AG10803 (cell line): Measurements from ENCODE around the gene NAP1L1.

Source experiments
- DNase-seq: peaks from one replicate; pipeline ENCODE4 v3.0.0; 2010; ENCODE audit warnings: low read depth
- H3K4me3 ChIP-seq: 2 replicates; pipeline ENCODE4 v1.5.1; 2011; ENCODE audit warnings: mild to moderate bottlenecking, low read length, control low read depth
- CTCF ChIP-seq: conservative IDR thresholded peaks from 2 replicates; pipeline ENCODE4 v1.5.1; 2011; ENCODE audit warnings: mild to moderate bottlenecking, low read length, control low read depth, inconsistent platforms

NAP1L1 gene

GRCh38 chr12:76074701-76075336 is 9.7 kb downstream of the NAP1L1 start:
- H3K4me3 ChIP-seq = no peak overlapping the region
- DNase-seq = no peak
- TF ChIP-seq CTCF = no peak

- no peak for TF ChIP-seq CTCF
- H3K4me3 ChIP-seq = no peak overlapping the region
- no peak for DNase-seq
Measured at GRCh38 chr12:76073561-76073960, 10.9 kb downstream of the NAP1L1 start.

GRCh38 chr12:76072568-76072967 is 11.9 kb downstream of the NAP1L1 start:
- no peak for DNase-seq
- TF ChIP-seq CTCF = no peak
- H3K4me3 ChIP-seq = no peak overlapping the region

- H3K4me3 ChIP-seq = no peak overlapping the region
- no peak for DNase-seq
- TF ChIP-seq CTCF = no peak
Measured at GRCh38 chr12:76069339-76069738, 15.1 kb downstream of the NAP1L1 start.

GRCh38 chr12:76065917-76066316 is 18.6 kb downstream of the NAP1L1 start:
- H3K4me3 ChIP-seq = no peak overlapping the region
- DNase-seq = no peak
- no peak for TF ChIP-seq CTCF

GRCh38 chr12:76064904-76065303 is 19.6 kb downstream of the NAP1L1 start:
- TF ChIP-seq CTCF = no peak
- no peak overlapping the region for H3K4me3 ChIP-seq
- DNase-seq = no peak

GRCh38 chr12:76060111-76060510 is 24.4 kb downstream of the NAP1L1 start:
- TF ChIP-seq CTCF = no peak
- H3K4me3 ChIP-seq = no peak overlapping the region
- no peak for DNase-seq
